EH (cell line): Measurements from ENCODE around the gene RRP36.

Experiments used
- DNase-seq: peaks from one replicate; pipeline ENCODE4 v3.0.0-alpha.2; 2015; ENCODE audit warnings: low read depth

Gene RRP36

GRCh38 chr6:43007126-43007525 is 14.3 kb upstream of the RRP36 start:
- DNase-seq: no peak

- DNase-seq: peak; percentile 51
These were observed 12.3 kb upstream of the RRP36 start for GRCh38 chr6:43009124-43009523.

GRCh38 chr6:43011207-43011606 is 10.2 kb upstream of the RRP36 start:
- DNase-seq: no peak

GRCh38 chr6:43012364-43012763 is 9.1 kb upstream of the RRP36 start:
- DNase-seq: no peak

- DNase-seq: no peak
These were observed 8.2 kb upstream of the RRP36 start for GRCh38 chr6:43013097-43013842.

- peak; percentile 100 for DNase-seq
These were observed 7.5 kb upstream of the RRP36 start, which contains the start of the genes KLHDC3 and MEA1 for GRCh38 chr6:43013843-43014433. TSS of gene KLHDC3 (plus strand) at chr6:43014249. CDS start at chr6:43017193, 2,944 bp downstream. TSS of gene MEA1 (minus strand) at chr6:43013946. CDS start at chr6:43013813, 133 bp downstream.

GRCh38 chr6:43014434-43014909 is 7.0 kb upstream of the RRP36 start:
- peak; percentile 66 for DNase-seq

- DNase-seq: no peak
These were observed 5.1 kb upstream of the RRP36 start for GRCh38 chr6:43016176-43016942.

- no peak for DNase-seq
These were observed 4.5 kb upstream of the RRP36 start for GRCh38 chr6:43016943-43017334.

- no peak for DNase-seq
These were observed 2.3 kb upstream of the RRP36 start for GRCh38 chr6:43019152-43019551.

GRCh38 chr6:43020052-43020705 is 1.2 kb upstream of the RRP36 start:
- no peak for DNase-seq

GRCh38 chr6:43020847-43021246 is 576 bp upstream of the RRP36 start:
- peak; percentile 8 for DNase-seq

GRCh38 chr6:43024436-43024835 is 3.0 kb downstream of the RRP36 start:
- DNase-seq: no peak

GRCh38 chr6:43026365-43026764 is 4.9 kb downstream of the RRP36 start:
- no peak for DNase-seq

- DNase-seq: no peak
These were observed 7.7 kb downstream of the RRP36 start for GRCh38 chr6:43029120-43029519.

GRCh38 chr6:43032326-43032725 is 10.9 kb downstream of the RRP36 start:
- DNase-seq: no peak

GRCh38 chr6:43033496-43034189 is 12.2 kb downstream of the RRP36 start:
- no peak for DNase-seq

- no peak for DNase-seq
These were observed 12.7 kb downstream of the RRP36 start for GRCh38 chr6:43034190-43034525.

GRCh38 chr6:43035495-43036194 is 14.2 kb downstream of the RRP36 start:
- no peak for DNase-seq

GRCh38 chr6:43036712-43037111 is 15.3 kb downstream of the RRP36 start:
- no peak for DNase-seq

GRCh38 chr6:43037197-43037596 is 15.8 kb downstream of the RRP36 start:
- no peak for DNase-seq
